Ectodermal cell (in vitro differentiated cells): ENCODE data around the gene MLLT3.

Source experiments
- H3K27ac ChIP-seq: 2 replicates; pipeline ENCODE4 v1.7.0; 2013; ENCODE audit warnings: mild to moderate bottlenecking, low read depth, low read length; ENCODE audit not compliant: insufficient read depth, poor library complexity, severe bottlenecking
- H3K27me3 ChIP-seq: 2 replicates; pipeline ENCODE4 v1.7.0; 2013; ENCODE audit warnings: mild to moderate bottlenecking, low read length; ENCODE audit not compliant: insufficient read depth, control insufficient read depth, poor library complexity, severe bottlenecking
- H3K36me3 ChIP-seq: one replicate; pipeline ENCODE4 v1.7.0; 2013; ENCODE audit warnings: low read length; ENCODE audit not compliant: control insufficient read depth, insufficient read depth
- H3K4me1 ChIP-seq: one replicate; pipeline ENCODE4 v1.7.0; 2013; ENCODE audit warnings: low read length; ENCODE audit not compliant: control insufficient read depth, insufficient read depth
- H3K4me3 ChIP-seq: 2 replicates; pipeline ENCODE4 v1.7.0; 2013; ENCODE audit warnings: low read depth, low read length, control low read depth; ENCODE audit not compliant: insufficient read depth
- H3K9me3 ChIP-seq: 2 replicates; pipeline ENCODE4 v1.7.0; 2013; ENCODE audit warnings: mild to moderate bottlenecking, low read length, moderate library complexity; ENCODE audit not compliant: control insufficient read depth
- WGBS, 2 experiments: methylation state at CpG; one replicate each; pipeline ENCODE4 v1.1.7; 2013; ENCODE audit warnings: missing lambda C conversion rate in 2 of 2; 5-methylcytosine and 5-hydroxymethylcytosine counted together

MLLT3 gene

DNA sequence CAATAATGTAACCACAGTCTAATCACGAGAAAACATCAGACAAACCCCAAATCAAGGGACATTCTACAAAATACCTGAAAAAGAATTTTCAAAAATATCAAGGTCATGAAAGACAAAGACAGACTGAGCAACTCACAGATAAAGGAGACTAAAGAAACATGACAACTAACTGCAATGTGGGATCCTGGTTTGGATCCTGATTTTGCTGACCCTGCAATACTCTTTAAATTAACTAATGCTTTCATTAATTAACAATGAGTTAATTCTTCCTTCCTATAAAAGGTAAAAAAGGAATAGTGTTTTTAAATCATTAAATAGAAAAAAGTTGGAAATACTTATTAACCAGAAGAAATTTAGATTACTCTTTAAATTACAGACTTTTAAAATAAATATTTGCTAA lies 103.6 kb downstream of the MLLT3 start:
- Histone ChIP-seq H3K27me3 (no peaks in the 10 kb centered on the region), H3K4me1 (no peaks in the 10 kb centered on the region)

DNA sequence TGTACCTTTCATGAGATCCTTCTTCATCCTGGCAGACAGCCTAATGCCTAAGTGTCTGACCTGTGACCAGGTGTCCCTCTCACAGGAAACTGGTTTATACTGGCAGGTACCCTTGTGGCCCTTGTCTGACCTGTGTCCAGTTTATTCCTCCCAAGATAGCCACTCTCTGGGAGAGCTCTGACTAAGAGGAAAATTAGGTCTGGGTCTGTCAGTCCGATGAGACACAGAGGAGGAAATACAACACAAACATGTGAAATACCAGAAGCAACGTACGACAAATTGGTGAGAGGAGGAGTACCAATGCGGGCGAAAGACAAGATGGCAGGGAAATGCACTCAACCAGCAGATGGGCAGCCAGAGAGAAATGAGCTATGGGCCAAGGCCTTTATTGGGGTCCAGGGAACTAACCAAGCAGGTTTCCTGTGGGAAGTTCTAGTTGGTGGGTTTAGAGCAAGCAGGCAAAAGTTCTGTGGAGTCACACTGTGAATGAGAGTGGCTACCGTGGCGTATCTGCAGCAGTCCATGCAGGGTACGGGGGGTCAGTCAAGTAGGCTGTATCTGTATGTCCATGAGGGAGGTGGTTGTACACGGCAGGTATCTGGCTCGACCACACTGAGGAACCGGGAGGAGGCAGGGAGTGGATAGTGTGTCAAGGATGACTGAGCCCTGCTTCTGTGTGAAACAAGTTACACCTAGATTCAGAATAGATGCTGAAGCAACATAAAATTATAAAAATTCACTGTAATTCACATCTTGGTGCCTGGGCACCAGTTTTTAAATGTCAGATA lies 109.0 kb downstream of the MLLT3 start:
- 94% methylated on average over 11 of the region's 11 CpGs for WGBS, 2 experiments
- no peak overlapping the region for H3K27ac ChIP-seq
- no peaks in the 10 kb centered on the region for H3K36me3 ChIP-seq
- no peak overlapping the region for H3K4me3 ChIP-seq
- no peaks in the 10 kb centered on the region for H3K9me3 ChIP-seq
- H3K27me3 ChIP-seq: no peaks in the 10 kb centered on the region
- H3K4me1 ChIP-seq: no peaks in the 10 kb centered on the region

More for the DNA sequence above, 103.6 kb downstream of the MLLT3 start:
- Histone ChIP-seq H3K27ac (no peak overlapping the region), H3K4me3 (no peak overlapping the region), H3K9me3 (no peaks in the 10 kb centered on the region), H3K36me3 (no peaks in the 10 kb centered on the region)
- 88 to 100% methylated on average over 1 of the region's 1 CpG for WGBS, 2 experiments

DNA sequence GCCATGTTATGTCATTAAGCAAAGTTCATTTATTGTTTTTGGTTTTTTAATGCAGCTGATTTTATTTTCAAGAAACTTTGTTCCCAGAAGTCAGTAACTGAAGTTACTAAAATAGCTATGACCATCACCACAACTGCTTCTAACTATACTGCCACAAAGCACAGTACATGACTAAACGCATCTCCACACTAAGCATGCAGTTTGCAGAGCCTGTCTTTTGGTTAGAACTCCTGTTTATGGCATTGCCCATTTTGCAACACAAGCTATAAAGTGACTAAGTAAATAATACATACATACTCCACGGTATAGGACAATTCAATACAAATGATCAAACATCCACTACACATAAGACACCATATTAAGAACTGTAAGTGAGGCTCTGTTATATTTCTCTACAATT lies 109.7 kb downstream of the MLLT3 start:
- Histone ChIP-seq H3K4me3 (no peak overlapping the region), H3K27me3 (no peaks in the 10 kb centered on the region), H3K4me1 (no peaks in the 10 kb centered on the region), H3K9me3 (no peaks in the 10 kb centered on the region), H3K36me3 (no peaks in the 10 kb centered on the region), H3K27ac (no peak overlapping the region)
- WGBS, 2 experiments: 89 to 90% methylated on average over 2 of the region's 2 CpGs

DNA sequence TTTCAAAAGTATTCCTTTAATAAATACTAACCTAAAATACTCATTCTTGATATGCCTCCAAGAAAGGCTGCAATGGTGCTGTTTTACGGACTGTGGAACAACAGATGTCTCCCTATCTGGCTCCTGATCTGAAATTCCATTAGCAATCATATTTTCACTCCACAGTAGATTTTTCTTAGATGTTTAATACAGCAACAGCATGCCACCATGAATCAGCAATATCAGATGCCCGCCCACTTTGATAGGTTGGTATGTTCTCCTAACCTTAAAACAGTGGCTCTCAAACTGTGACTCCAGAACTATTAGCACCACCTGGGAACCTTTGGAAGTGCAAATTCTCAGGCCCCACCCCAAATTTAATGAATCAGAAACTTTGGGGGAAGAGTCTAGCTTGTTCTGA lies 110.2 kb downstream of the MLLT3 start:
- no peaks in the 10 kb centered on the region for H3K4me1 ChIP-seq
- no peak overlapping the region for H3K4me3 ChIP-seq
- H3K9me3 ChIP-seq: no peaks in the 10 kb centered on the region
- H3K27me3 ChIP-seq: no peaks in the 10 kb centered on the region
- 94 to 99% methylated on average over 2 of the region's 2 CpGs for WGBS, 2 experiments
- no peak overlapping the region for H3K27ac ChIP-seq
- H3K36me3 ChIP-seq: no peaks in the 10 kb centered on the region

DNA sequence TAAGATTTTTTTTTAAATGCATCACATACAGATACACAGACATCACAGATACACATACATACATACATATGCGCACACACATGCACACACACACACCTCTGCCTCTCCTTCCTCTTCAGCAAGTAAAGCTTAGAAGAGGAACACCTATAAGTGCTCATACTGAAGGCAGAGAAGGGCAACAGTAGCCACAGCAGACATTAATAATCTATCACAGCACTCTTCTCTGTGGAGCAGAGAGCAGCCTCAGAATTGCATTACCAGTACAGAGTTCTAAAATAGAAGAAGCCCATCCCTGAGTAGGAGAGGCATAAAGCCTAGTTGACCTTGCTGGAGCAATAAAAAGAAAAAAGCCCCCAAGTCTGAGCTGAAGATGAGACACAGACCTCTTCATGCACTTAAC lies 110.6 kb downstream of the MLLT3 start:
- Histone ChIP-seq H3K27ac (no peak overlapping the region), H3K4me1 (no peaks in the 10 kb centered on the region), H3K36me3 (no peaks in the 10 kb centered on the region), H3K9me3 (no peaks in the 10 kb centered on the region), H3K27me3 (no peaks in the 10 kb centered on the region), H3K4me3 (no peak overlapping the region)
- 97 to 100% methylated on average over 1 of the region's 1 CpG for WGBS, 2 experiments

DNA sequence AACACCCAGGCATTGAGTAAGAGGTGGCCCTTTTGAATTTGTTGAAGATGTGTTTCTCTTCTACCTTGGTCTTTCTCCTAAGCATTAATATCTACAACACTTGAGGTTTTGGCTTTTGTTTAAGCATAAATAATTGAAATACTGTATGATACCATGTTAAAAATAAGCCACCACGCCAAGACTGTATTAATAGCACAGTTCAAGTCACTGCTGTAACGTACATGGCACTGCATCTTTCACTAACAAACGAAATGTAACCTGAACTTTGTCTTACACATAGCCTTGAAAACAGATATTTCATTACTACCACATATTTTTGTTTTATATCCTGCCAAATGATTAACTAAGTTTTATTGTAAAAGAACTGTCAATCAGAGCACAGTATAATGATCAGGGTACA lies 112.8 kb downstream of the MLLT3 start:
- no peaks in the 10 kb centered on the region for H3K4me1 ChIP-seq
- H3K27me3 ChIP-seq: no peaks in the 10 kb centered on the region
- H3K27ac ChIP-seq: no peak overlapping the region
- WGBS, 2 experiments: 95 to 97% methylated on average over 3 of the region's 3 CpGs
- no peak overlapping the region for H3K4me3 ChIP-seq
- H3K36me3 ChIP-seq: no peaks in the 10 kb centered on the region
- H3K9me3 ChIP-seq: no peaks in the 10 kb centered on the region

DNA sequence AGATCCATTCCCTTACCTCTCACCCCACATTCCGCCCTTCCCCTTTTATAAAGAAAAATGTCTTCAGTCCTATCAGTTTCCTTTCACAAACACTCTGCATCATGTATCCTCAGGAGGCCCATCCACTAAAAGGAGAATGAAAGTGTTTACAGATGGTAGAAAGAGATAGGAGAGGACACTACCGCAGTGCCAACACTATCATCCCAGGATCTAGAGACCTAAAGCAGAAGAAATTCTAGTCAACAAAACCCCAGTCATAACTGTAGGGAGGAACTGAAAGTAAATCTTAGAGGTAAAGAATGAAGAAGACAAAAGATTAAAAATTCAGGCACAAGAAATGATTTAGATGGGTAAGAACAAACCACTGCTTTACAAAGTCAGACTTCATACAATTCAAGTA lies 114.1 kb downstream of the MLLT3 start:
- no peaks in the 10 kb centered on the region for H3K36me3 ChIP-seq
- H3K27me3 ChIP-seq: no peaks in the 10 kb centered on the region
- no peaks in the 10 kb centered on the region for H3K4me1 ChIP-seq
- H3K9me3 ChIP-seq: no peaks in the 10 kb centered on the region
- 90 to 98% methylated on average over 1 to 2 of the region's 2 CpGs for WGBS, 2 experiments
- no peak overlapping the region for H3K4me3 ChIP-seq
- no peak overlapping the region for H3K27ac ChIP-seq

DNA sequence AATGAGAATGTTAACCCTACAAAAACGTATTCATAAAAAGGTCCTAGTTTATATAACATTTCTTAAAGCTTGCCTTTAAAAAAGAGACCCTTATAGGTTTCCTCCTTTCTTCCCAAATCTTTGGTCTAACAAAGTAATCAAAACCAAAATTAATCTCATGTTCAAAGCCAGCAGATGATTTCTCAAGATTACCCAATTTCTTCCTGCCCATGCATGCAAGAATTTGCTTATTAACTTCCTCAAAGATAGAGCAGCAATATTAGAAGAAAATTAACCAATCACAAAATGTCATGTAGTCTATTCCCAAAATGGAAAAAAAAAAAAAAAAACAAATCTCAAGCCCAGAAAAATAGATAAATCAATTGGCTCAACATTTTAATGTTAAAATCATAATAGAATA lies 114.9 kb downstream of the MLLT3 start:
- whole genome bisulfite sequencing, 2 experiments: 53 to 60% methylated on average over 1 of the region's 1 CpG
- Histone ChIP-seq H3K4me3 (no peak overlapping the region), H3K27ac (no peak overlapping the region), H3K4me1 (no peaks in the 10 kb centered on the region), H3K36me3 (no peaks in the 10 kb centered on the region), H3K27me3 (no peaks in the 10 kb centered on the region), H3K9me3 (no peaks in the 10 kb centered on the region)

DNA sequence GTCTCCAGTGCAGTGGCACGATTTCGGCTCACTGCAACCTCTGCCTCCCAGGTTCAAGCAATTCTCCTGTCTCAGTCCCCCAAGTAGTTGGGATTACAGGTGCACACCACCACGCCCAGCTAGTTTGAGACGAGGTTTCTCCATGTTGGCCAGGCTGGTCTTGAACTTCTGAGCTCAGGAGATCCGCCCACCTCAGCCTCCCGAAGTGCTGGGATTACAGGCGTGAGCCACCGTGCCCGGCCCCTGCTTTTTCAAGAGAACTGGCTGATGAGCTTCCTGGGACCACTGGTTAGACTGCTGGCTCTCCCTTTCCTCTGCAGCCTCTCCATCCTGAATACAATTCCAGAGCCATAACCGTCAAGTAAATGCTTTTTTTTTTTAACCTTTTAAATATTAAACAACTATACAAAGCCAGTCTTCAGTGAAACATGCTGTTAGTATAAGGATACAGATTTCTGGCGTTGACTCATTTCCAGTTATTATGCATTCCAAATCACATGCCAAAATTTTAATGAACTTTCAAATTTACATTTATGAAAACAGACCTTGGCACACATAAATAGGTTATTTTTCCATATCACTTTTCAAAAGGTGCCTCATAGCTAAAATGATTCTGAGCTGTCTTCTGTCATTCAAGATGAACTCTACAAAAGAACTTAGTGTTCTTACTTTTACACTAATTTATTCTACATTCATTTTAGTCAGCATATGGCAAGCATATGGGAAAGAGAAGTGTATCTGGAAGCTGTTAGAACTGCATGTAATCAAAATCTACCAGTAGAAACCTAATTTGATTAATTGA lies 116.0 kb downstream of the MLLT3 start:
- H3K27me3 ChIP-seq: no peaks in the 10 kb centered on the region
- H3K36me3 ChIP-seq: no peaks in the 10 kb centered on the region
- 90 to 91% methylated on average over 10 to 11 of the region's 11 CpGs for WGBS, 2 experiments
- no peak overlapping the region for H3K27ac ChIP-seq
- H3K4me1 ChIP-seq: no peaks in the 10 kb centered on the region
- H3K4me3 ChIP-seq: no peak overlapping the region
- H3K9me3 ChIP-seq: no peaks in the 10 kb centered on the region

DNA sequence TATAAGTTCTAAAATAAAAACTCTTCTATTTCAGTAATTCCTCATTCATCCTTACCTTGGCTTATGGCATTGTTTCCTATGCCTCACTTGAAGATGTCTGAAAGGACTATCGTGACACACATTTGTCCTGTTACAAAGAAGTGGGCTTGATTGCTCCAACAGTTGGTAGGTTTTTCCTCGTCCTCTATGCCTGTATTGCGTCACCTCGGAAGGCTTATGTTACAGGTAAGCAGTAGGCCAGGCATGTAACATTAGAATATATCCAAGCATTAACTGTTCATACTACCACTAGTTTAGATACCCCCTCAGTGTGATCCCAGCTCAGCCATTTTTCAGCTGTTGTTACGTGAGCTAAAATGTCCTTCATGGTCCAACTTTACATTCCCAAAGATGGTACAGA lies 116.7 kb downstream of the MLLT3 start:
- H3K4me3 ChIP-seq: no peak overlapping the region
- no peaks in the 10 kb centered on the region for H3K27me3 ChIP-seq
- no peaks in the 10 kb centered on the region for H3K9me3 ChIP-seq
- H3K36me3 ChIP-seq: no peaks in the 10 kb centered on the region
- no peaks in the 10 kb centered on the region for H3K4me1 ChIP-seq
- no peak overlapping the region for H3K27ac ChIP-seq
- 92 to 97% methylated on average over 5 of the region's 5 CpGs for WGBS, 2 experiments
